ENCODE measurements around the gene ZFAND2A.

The ZFAND2A gene

DNA sequence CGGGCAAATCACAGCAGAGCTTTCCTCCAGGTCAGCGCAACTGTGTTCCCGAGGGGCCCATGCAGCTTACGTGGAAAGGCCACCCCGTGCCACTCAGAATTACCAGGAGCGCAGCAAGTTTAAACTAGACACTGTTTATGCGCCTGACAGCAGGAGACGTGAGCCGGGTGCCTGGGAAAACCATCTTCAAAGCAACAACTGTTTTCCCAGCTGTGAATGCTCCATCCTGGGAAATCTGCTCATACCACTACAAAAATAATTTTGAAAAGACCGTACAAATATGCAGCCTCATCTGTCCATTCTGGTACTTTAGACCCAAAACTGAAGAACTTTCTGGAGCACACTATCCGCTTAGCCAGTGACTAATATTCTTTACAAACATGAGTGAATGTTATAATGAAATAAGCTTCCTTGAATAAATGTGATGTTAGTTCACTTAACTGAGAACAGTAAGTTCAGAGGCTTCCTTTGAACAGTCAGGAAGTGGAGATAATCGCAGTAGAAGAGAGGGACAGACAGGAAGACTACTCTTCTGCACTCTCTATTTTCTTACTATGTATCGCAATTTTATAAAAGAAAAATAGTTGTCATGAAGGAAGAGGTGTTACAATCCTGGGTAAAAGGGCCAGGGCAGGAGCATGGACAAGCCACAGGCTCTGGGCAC lies 55.3 kb downstream of the ZFAND2A start:
- no peak for DNase-seq

DNA sequence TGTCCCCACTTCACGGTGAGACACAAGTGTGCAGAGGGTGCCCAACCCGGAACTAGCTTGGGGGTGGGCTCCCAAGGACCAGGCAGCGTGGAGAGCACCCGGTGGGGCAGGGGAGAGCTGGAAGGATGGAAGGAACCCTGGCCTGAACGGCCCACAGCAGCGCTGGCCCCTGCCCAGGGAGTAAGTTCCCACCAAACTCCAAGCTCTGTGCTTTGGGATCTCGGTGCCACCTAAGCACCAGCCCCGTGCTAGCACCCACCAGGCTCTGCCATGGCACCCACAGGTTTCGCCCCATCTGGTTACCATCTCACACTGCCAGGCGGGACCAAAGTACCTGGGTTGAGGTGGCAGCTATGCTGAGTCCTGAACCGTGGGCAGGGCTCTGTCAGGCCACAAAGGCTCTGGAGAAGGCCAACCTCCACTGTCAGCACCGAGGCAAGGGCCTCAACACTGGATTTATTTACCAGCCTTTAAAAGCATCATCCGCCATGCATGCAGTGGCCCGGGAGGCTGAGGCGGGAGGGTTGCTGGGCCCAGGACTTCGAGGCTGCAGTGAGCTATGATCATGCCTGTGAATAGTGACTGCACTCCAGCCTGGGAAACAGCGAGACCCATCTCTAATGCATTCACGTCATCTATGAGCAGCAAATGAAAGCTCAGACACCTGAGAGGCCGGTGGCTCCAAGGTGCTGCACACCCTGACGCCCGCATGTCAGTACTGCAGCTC lies 56.0 kb downstream of the ZFAND2A start:
- no peak for DNase-seq

- no peak for DNase-seq
Observed at GRCh38 chr7:1103009-1103788, 56.8 kb downstream of the ZFAND2A start.

Measured in NCI-H446 treated with DMSO at 0.1 percent for 48 hours (cell line).